Activated CD8-positive, alpha-beta T cell treated with anti-CD3 and anti-CD28 coated beads for 36 hours (primary cell): ENCODE measurements around the gene ZNF493. TPM values are rescaled to one million over a fixed set of nuclear protein-coding genes. Genes with fewer than 3 reads are reported as not detected.
A peak's percentile ranks its signal among the peaks of the same experiment; 100 is the strongest.

Experiments used
- ATAC-seq: fragments of 200-7000 bp; cut with Tn5 transposase; one replicate; pipeline ENCODE4 v1.10.0; 2021; ENCODE audit warnings: mild to moderate bottlenecking, moderate library complexity
- CTCF ChIA-PET: fragments of 350-600 bp; sonication (Branson Sonifier 250); formaldehyde crosslinking; loops from one replicate; lab custom pipeline; 2021; ENCODE audit warnings: antibody characterized with exemption; lab: Charles Lee
- POLR2A ChIA-PET: fragments of 350-600 bp; sonication (Branson Sonifier 250); formaldehyde crosslinking; loops from one replicate; lab custom pipeline; 2021; ENCODE audit warnings: antibody characterized with exemption; lab: Charles Lee
- DNase-seq: peaks from one replicate; pipeline ENCODE4 v3.0.0-alpha.2; 2020
- H3K27ac Mint-ChIP-seq: one replicate; pipeline ENCODE4 v1.8.0; 2021; ENCODE audit warnings: mild to moderate bottlenecking, mixed read lengths
- H3K27me3 Mint-ChIP-seq: one replicate; pipeline ENCODE4 v1.8.0; 2021; ENCODE audit warnings: mixed read lengths
- H3K36me3 Mint-ChIP-seq: one replicate; pipeline ENCODE4 v1.8.0; 2021; ENCODE audit warnings: low read depth, mixed read lengths
- H3K4me1 Mint-ChIP-seq: one replicate; pipeline ENCODE4 v1.8.0; 2021; ENCODE audit warnings: low read depth, mixed read lengths
- H3K4me3 Mint-ChIP-seq: one replicate; pipeline ENCODE4 v1.8.0; 2021; ENCODE audit warnings: mild to moderate bottlenecking, moderate library complexity, mixed read lengths
- H3K9me3 Mint-ChIP-seq: one replicate; pipeline ENCODE4 v1.8.0; 2021; ENCODE audit warnings: mixed read lengths
- CTCF ChIP-seq: fragments of 200-600 bp; IDR thresholded peaks from one replicate; pipeline ENCODE4 v1.8.0; 2022; ENCODE audit warnings: antibody characterized with exemption, mild to moderate bottlenecking
- intact Hi-C: fragments of 100-400 bp; cut with micrococcal nuclease; formaldehyde crosslinking; loops from one replicate; pipeline ENCODE4 v1.10.0; 2022
- total RNA-seq, 2 experiments: library from RNA; stranded (reverse); gene quantifications; one replicate each; pipeline ENCODE4 v1.2.3, GENCODE V29; 2021

Gene ZNF493
- 10 to 100 TPM; 15.1 to 15.6 TPM for total RNA-seq

- CTCF ChIA-PET: interaction anchor here (0.9 to 1.4 kb wide), 3 partner anchors 28 to 300 kb away, joined by 3 to 5 read pairs (median 3); partner anchors contain the start of gene ZNF708
- peak within 1 kb of the TSS; percentile 98 for H3K4me3 Mint-ChIP-seq
- no peak for TF ChIP-seq CTCF
- H3K36me3 Mint-ChIP-seq: peaks cover 34% of the 10 kb centered on the region
- peak; percentile 97 for DNase-seq
- peaks cover 26% of the 10 kb centered on the region for H3K4me1 Mint-ChIP-seq
- POLR2A ChIA-PET: interaction anchor here (0.6 to 1.6 kb wide), 9 partner anchors 10 to 83 kb away, joined by 3 to 7 read pairs (median 4); partner anchors contain the start of genes ZNF708 and ZNF738
- ATAC-seq: peak; percentile 100
- peaks cover 9% of the 10 kb centered on the region for H3K9me3 Mint-ChIP-seq
- H3K27ac Mint-ChIP-seq: peak within 1 kb of the TSS; percentile 96
- H3K27me3 Mint-ChIP-seq: no peaks in the 10 kb centered on the region
- intact Hi-C loops: no loop called here
These were observed at the start of gene ZNF493 for GRCh38 chr19:21396893-21397572. Gene ZNF493 (plus strand): TSS chr19:21397133. CDS start chr19:21397238, 105 bp downstream.

GRCh38 chr19:21352830-21353229, 44.1 kb upstream of the ZNF493 start:
- Mint-ChIP-seq H3K27me3 (no peaks in the 10 kb centered on the region), H3K4me3 (no peak overlapping the region), H3K4me1 (no peaks in the 10 kb centered on the region), H3K36me3 (no peaks in the 10 kb centered on the region), H3K27ac (no peak overlapping the region), H3K9me3 (peaks cover 16% of the 10 kb centered on the region)
- ChIA-PET CTCF (no interaction called here), POLR2A (no interaction called here)
- TF ChIP-seq CTCF: no peak
- no peak for DNase-seq
- no peak for ATAC-seq
- intact Hi-C loops: no loop called here

GRCh38 chr19:21358768-21359451, 38.0 kb upstream of the ZNF493 start, which contains the start of gene ZNF738:
Gene ZNF738 (plus strand): TSS chr19:21359000. CDS start chr19:21359141, 141 bp downstream.
- Mint-ChIP-seq H3K36me3 (peaks cover 32% of the 10 kb centered on the region), H3K9me3 (no peaks in the 10 kb centered on the region), H3K27me3 (no peaks in the 10 kb centered on the region), H3K4me1 (peaks cover 12% of the 10 kb centered on the region), H3K4me3 (peak within 1 kb of the TSS; percentile 99), H3K27ac (peak within 1 kb of the TSS; percentile 96)
- CTCF ChIA-PET: no interaction called here
- intact Hi-C loops: no loop called here
- POLR2A ChIA-PET: interaction anchor here (0.6 to 1.8 kb wide), 3 partner anchors 30 to 693 kb away, joined by 3 to 7 read pairs (median 3); partner anchors contain the start of genes ZNF257 and ZNF493
- DNase-seq (peak; percentile 93), ATAC-seq (peak; percentile 99)
- no peak for TF ChIP-seq CTCF

- DNase-seq: no peak
- ChIA-PET POLR2A (no interaction called here), CTCF (interaction anchor here (1.0 kb wide), 1 partner anchor 121 kb away, joined by 3 read pairs; no protein-coding TSS in a partner anchor)
- peaks cover 4% of the 10 kb centered on the region for H3K9me3 Mint-ChIP-seq
- H3K27me3 Mint-ChIP-seq: no peaks in the 10 kb centered on the region
- H3K4me1 Mint-ChIP-seq: peaks cover 12% of the 10 kb centered on the region
- ATAC-seq: no peak
- no peak for TF ChIP-seq CTCF
- intact Hi-C loops: no loop called here
- H3K27ac Mint-ChIP-seq: no peak overlapping the region
- no peak overlapping the region for H3K4me3 Mint-ChIP-seq
- peaks cover 60% of the 10 kb centered on the region for H3K36me3 Mint-ChIP-seq
These were observed 34.6 kb upstream of the ZNF493 start for GRCh38 chr19:21362291-21362690.
